Measurements from ENCODE around the gene APEH. TPM values are rescaled to one million over a fixed set of nuclear protein-coding genes. Genes with fewer than 3 reads are reported as not detected.

The APEH gene
- total RNA-seq, 1 donor from 2014 or later, result 80.8 TPM

- Histone ChIP-seq H2AFZ (ENCODE audit: low read depth, low read length) (no peak overlapping the region), H3K4me3 (ENCODE audit: insufficient read depth, low read depth, low read length) (no peak overlapping the region), H3K9me3 (ENCODE audit: insufficient read depth, low read depth, low read length) (no peaks in the 10 kb centered on the region), H3K4me2 (ENCODE audit: low read length) (no peak overlapping the region), H3K4me1 (ENCODE audit: insufficient read depth, low read length) (peaks cover 7% of the 10 kb centered on the region), H3K27ac (ENCODE audit: low read depth, low read length) (no peak overlapping the region), H3K79me2 (ENCODE audit: insufficient read depth, low read length) (no peaks in the 10 kb centered on the region), H3K36me3 (ENCODE audit: insufficient read depth, low read length) (no peaks in the 10 kb centered on the region), H4K20me1 (ENCODE audit: insufficient read depth, low read length) (no peaks in the 10 kb centered on the region), H3K9ac (ENCODE audit: low read length) (no peak overlapping the region), H3K27me3 (ENCODE audit: insufficient read depth, low read length) (no peaks in the 10 kb centered on the region)
- Mint-ChIP-seq H3K36me3 (ENCODE audit: low read depth, unreplicated experiment) (peaks cover 2% of the 10 kb centered on the region), H3K27me3 (ENCODE audit: low read depth, unreplicated experiment) (peaks cover 8% of the 10 kb centered on the region), H3K9me3 (ENCODE audit: unreplicated experiment) (no peaks in the 10 kb centered on the region), H3K4me1 (ENCODE audit: low read depth, unreplicated experiment) (peaks cover 11% of the 10 kb centered on the region), H3K4me3 (ENCODE audit: unreplicated experiment) (no peak overlapping the region), H3K27ac (ENCODE audit: unreplicated experiment) (no peak overlapping the region)
- no peak for TF ChIP-seq EZH2 (IDR thresholded peaks at IDR 0.05; ENCODE audit: insufficient read depth, low read length)
- no peak for TF ChIP-seq CTCF (IDR thresholded peaks at IDR 0.05; ENCODE audit: insufficient read depth, low read depth, low read length)
- no peak for FAIRE-seq
- DNase-seq (ENCODE audit: low read depth), result no peak
Measured at GRCh38 chr3:49641292-49641691, 32.9 kb upstream of the APEH start.

GRCh38 chr3:49641921-49642707 is 32.0 kb upstream of the APEH start:
- H3K9me3 Mint-ChIP-seq (ENCODE audit: unreplicated experiment), result no peaks in the 10 kb centered on the region
- no peaks in the 10 kb centered on the region for H4K20me1 ChIP-seq (ENCODE audit: insufficient read depth, low read length)
- no peak overlapping the region for H3K9ac ChIP-seq (ENCODE audit: low read length)
- H3K9me3 ChIP-seq (ENCODE audit: insufficient read depth, low read depth, low read length), result no peaks in the 10 kb centered on the region
- peaks cover 2% of the 10 kb centered on the region for H3K36me3 Mint-ChIP-seq (ENCODE audit: low read depth, unreplicated experiment)
- H3K4me1 Mint-ChIP-seq (ENCODE audit: low read depth, unreplicated experiment), result peaks cover 8% of the 10 kb centered on the region
- no peak overlapping the region for H2AFZ ChIP-seq (ENCODE audit: low read depth, low read length)
- H3K4me1 ChIP-seq (ENCODE audit: insufficient read depth, low read length), result peaks cover 7% of the 10 kb centered on the region
- peaks cover 8% of the 10 kb centered on the region for H3K27me3 Mint-ChIP-seq (ENCODE audit: low read depth, unreplicated experiment)
- no peak overlapping the region for H3K27ac ChIP-seq (ENCODE audit: low read depth, low read length)
- H3K79me2 ChIP-seq (ENCODE audit: insufficient read depth, low read length), result no peaks in the 10 kb centered on the region
- H3K36me3 ChIP-seq (ENCODE audit: insufficient read depth, low read length), result no peaks in the 10 kb centered on the region
- no peak overlapping the region for H3K4me3 Mint-ChIP-seq (ENCODE audit: unreplicated experiment)
- DNase-seq (ENCODE audit: low read depth), result no peak
- TF ChIP-seq CTCF (IDR thresholded peaks at IDR 0.05; ENCODE audit: insufficient read depth, low read depth, low read length), result no peak
- no peak for TF ChIP-seq EZH2 (IDR thresholded peaks at IDR 0.05; ENCODE audit: insufficient read depth, low read length)
- no peak overlapping the region for H3K27ac Mint-ChIP-seq (ENCODE audit: unreplicated experiment)
- no peaks in the 10 kb centered on the region for H3K27me3 ChIP-seq (ENCODE audit: insufficient read depth, low read length)
- H3K4me3 ChIP-seq (ENCODE audit: insufficient read depth, low read depth, low read length), result no peak overlapping the region
- H3K4me2 ChIP-seq (ENCODE audit: low read length), result no peak overlapping the region
- no peak for FAIRE-seq

GRCh38 chr3:49642708-49643145 is 31.4 kb upstream of the APEH start:
- Mint-ChIP-seq H3K4me3 (ENCODE audit: unreplicated experiment) (no peak overlapping the region), H3K9me3 (ENCODE audit: unreplicated experiment) (no peaks in the 10 kb centered on the region), H3K27ac (ENCODE audit: unreplicated experiment) (no peak overlapping the region), H3K27me3 (ENCODE audit: low read depth, unreplicated experiment) (peaks cover 8% of the 10 kb centered on the region), H3K36me3 (ENCODE audit: low read depth, unreplicated experiment) (peaks cover 2% of the 10 kb centered on the region), H3K4me1 (ENCODE audit: low read depth, unreplicated experiment) (peaks cover 9% of the 10 kb centered on the region)
- Histone ChIP-seq H4K20me1 (ENCODE audit: insufficient read depth, low read length) (no peaks in the 10 kb centered on the region), H3K9me3 (ENCODE audit: insufficient read depth, low read depth, low read length) (no peaks in the 10 kb centered on the region), H3K36me3 (ENCODE audit: insufficient read depth, low read length) (no peaks in the 10 kb centered on the region), H3K79me2 (ENCODE audit: insufficient read depth, low read length) (no peaks in the 10 kb centered on the region), H3K9ac (ENCODE audit: low read length) (no peak overlapping the region), H3K27ac (ENCODE audit: low read depth, low read length) (no peak overlapping the region), H3K4me1 (ENCODE audit: insufficient read depth, low read length) (peaks cover 7% of the 10 kb centered on the region), H3K4me2 (ENCODE audit: low read length) (no peak overlapping the region), H3K4me3 (ENCODE audit: insufficient read depth, low read depth, low read length) (no peak overlapping the region), H3K27me3 (ENCODE audit: insufficient read depth, low read length) (no peaks in the 10 kb centered on the region), H2AFZ (ENCODE audit: low read depth, low read length) (no peak overlapping the region)
- no peak for TF ChIP-seq EZH2 (IDR thresholded peaks at IDR 0.05; ENCODE audit: insufficient read depth, low read length)
- no peak for TF ChIP-seq CTCF (IDR thresholded peaks at IDR 0.05; ENCODE audit: insufficient read depth, low read depth, low read length)
- DNase-seq (ENCODE audit: low read depth) (no peak), FAIRE-seq (no peak)

Data from astrocyte (in vitro differentiated cells and primary cell).